Measurements from ENCODE around the gene KCNRG.

DNA sequence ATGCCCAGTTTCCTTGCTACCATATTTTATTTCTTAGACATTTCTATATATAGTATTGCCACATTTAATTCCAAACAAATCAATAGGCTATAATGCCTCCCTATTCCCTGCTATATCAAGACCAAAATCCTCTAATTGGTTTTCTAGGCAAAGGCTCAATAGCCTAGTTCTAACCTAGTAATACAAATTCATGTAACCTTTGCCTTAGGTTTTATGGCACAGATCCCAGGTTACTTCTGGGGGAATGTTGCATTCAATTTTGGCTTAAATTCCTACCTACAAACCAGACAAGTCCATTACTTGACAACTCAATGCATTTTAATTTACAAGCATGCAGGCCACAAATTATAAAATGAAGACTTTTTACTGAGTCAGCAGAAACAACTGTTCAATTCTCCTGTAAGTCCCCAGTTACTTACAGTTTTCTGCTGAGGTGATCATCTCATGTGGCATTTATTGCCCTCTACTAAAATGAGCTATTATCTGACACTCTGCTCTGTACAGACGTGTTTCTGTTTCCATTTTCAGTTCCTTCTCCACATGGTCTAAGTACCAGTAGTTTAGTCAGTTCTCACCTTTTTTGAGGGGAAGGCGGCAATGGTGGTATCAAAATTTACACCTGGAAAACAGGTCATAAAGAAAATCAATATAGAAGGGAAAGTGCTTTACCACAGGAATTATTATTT, 11.7 kb downstream of the KCNRG start:
- TF ChIP-seq, protein P1, sequence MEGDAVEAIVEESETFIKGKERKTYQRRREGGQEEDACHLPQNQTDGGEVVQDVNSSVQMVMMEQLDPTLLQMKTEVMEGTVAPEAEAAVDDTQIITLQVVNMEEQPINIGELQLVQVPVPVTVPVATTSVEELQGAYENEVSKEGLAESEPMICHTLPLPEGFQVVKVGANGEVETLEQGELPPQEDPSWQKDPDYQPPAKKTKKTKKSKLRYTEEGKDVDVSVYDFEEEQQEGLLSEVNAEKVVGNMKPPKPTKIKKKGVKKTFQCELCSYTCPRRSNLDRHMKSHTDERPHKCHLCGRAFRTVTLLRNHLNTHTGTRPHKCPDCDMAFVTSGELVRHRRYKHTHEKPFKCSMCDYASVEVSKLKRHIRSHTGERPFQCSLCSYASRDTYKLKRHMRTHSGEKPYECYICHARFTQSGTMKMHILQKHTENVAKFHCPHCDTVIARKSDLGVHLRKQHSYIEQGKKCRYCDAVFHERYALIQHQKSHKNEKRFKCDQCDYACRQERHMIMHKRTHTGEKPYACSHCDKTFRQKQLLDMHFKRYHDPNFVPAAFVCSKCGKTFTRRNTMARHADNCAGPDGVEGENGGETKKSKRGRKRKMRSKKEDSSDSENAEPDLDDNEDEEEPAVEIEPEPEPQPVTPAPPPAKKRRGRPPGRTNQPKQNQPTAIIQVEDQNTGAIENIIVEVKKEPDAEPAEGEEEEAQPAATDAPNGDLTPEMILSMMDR (IDR thresholded peaks at IDR 0.05; ENCODE audit: insufficient read depth, low read length, poor library complexity, severe bottlenecking) = no peak
- TF ChIP-seq EZH2phosphoT487 (conservative IDR thresholded peaks at IDR 0.05; ENCODE audit: low read length) = no peak
